Fibroblast of mammary gland (primary cell): ENCODE measurements around the gene NFKB2.
A peak's percentile ranks its signal among the peaks of the same experiment; 100 is the strongest.

Source experiments
- DNase-seq: peaks from one replicate; pipeline ENCODE4 v3.0.0-alpha.2; 2010; ENCODE audit warnings: low read depth
- H3K4me3 ChIP-seq: 2 replicates; pipeline ENCODE4 v1.5.1; 2011; ENCODE audit warnings: low read depth, mild to moderate bottlenecking, low read length, moderate library complexity; ENCODE audit not compliant: control insufficient read depth
- TF ChIP-seq, protein P1 (sequence below): conservative IDR thresholded peaks from 2 replicates; pipeline ENCODE4 v1.5.1; 2011; ENCODE audit warnings: low read depth, low read length, inconsistent platforms; ENCODE audit not compliant: control insufficient read depth, insufficient read depth

The NFKB2 gene

DNA sequence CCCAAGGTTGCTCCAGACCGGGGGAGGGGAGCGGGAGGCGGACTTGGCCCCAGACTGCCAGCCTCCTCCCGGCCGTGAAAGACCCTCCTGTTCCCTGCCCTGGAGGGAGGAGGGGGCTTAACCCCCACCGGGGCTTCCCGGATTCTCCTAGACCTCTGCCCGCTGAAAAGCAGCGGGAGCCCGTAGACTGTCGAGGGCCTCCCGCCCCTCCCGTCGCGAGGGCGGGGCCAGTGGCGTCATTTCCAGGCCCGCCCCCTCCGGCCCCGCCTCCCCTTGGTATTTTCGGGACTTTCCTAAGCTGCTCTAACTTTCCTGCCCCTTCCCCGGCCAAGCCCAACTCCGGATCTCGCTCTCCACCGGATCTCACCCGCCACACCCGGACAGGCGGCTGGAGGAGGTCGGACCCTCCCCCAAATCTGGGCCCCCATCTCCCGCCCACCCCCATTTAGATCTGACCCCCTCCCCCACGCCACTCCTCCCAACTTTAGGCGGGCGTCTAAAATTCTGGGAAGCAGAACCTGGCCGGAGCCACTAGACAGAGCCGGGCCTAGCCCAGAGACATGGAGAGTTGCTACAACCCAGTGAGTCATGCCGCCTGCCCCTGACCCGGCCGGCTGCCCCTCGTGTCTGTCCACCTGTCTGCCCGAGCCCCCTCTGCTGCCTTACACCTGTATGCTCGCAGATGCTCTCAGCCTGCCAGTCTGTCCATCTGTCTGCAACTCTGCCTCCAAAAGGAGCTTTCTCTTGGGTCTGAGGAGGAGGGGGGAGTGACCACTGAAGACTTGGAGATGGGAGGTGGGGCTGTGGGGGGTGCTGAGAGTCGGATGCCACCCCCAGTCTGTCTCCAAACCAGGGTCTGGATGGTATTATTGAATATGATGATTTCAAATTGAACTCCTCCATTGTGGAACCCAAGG lies at the start of gene NFKB2:
Gene NFKB2 (plus strand): TSS at position 306 of the 917 bp plus-strand sequence. CDS start 255 bp downstream, at position 561.
- TF ChIP-seq, protein P1, sequence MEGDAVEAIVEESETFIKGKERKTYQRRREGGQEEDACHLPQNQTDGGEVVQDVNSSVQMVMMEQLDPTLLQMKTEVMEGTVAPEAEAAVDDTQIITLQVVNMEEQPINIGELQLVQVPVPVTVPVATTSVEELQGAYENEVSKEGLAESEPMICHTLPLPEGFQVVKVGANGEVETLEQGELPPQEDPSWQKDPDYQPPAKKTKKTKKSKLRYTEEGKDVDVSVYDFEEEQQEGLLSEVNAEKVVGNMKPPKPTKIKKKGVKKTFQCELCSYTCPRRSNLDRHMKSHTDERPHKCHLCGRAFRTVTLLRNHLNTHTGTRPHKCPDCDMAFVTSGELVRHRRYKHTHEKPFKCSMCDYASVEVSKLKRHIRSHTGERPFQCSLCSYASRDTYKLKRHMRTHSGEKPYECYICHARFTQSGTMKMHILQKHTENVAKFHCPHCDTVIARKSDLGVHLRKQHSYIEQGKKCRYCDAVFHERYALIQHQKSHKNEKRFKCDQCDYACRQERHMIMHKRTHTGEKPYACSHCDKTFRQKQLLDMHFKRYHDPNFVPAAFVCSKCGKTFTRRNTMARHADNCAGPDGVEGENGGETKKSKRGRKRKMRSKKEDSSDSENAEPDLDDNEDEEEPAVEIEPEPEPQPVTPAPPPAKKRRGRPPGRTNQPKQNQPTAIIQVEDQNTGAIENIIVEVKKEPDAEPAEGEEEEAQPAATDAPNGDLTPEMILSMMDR: no peak

DNA sequence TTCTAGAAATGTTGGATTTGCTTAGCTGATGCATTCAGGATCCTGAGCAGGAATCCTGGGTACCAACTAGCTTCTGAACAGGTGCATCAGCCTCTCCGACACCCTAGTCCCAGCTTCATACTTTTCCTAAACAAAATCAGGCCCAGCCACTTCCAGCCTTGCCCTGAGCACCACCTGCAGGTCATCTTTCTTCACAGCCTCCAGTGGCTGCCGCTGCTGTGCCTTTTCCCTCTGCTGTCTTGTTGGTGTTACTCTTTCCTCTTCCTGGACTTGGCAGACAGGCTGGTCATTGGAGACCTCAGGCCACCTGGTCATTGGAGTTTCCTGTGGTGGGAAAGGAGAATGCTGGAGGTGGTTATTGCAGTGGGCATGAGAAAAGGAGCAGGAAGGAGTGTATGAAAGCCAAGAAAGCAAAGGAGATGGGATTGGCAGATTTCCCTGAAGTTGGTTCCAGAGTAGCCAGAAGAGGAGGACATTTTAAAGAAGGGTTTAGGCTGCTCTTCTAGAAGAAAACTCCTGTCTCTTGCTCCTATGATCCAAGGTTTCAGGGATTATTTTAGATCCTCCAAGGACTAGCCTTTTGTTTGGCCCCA lies 48.2 kb upstream of the NFKB2 start:
- DNase-seq: peak; percentile 53
- no peak overlapping the region for H3K4me3 ChIP-seq
- TF ChIP-seq, protein P1: peak; percentile 61

More for the DNA sequence above, at the start of gene NFKB2:
- H3K4me3 ChIP-seq: peak within 1 kb of the TSS; percentile 74
- DNase-seq: peak; percentile 76

DNA sequence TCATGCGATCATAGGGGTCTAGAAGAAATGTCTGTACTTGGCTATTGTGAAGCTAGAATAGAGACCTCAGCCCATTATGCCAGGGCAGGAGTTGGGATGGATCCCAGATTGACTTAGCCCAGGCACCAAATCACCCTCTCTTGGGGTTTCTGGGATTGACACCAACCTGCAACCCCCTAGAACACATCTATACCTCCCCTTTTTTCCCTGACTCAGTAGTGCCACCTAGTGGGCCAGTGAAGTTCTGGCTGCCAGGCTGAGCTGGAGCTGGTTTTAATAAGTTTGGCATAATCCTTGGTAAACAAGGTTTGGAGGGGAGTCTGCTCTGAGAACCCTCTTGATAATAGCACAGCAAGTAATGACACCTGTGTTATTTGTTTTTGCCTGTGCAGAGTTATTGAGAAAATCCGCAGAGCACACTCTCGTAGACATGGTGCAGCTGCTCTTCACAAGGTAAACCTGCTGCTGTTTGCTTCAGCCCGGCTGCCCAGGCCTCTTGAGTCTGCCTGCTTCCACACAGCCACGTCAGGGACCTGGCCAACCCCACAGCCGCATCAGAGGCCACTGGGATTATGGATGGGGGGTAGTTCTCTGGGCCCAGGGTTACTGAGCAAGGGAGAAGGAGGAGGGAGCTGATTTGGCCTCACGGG lies 43.3 kb upstream of the NFKB2 start:
- peak; percentile 65 for DNase-seq
- no peak overlapping the region for H3K4me3 ChIP-seq

DNA sequence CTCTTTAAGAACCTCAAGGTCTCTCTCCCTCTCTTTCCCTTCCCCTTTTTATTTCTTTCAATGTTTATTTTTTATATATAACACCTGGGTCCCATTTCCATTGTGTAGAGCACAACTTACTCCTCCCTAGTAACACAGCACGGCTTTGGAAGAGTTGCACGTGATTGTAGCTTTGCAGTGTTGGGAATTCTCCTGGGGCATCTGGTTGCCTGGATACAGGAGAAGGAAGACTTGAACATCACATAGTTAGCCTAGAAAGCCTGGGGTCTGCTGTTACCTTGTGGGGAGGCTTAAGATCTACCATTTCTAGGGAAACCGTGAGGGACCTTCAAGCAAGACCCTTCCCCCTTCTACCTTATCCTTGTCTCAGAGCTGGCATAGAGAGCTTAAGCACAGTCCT lies 41.1 kb upstream of the NFKB2 start:
- no peak overlapping the region for H3K4me3 ChIP-seq
- TF ChIP-seq, protein P1: no peak
- no peak for DNase-seq

More for the DNA sequence above, 43.3 kb upstream of the NFKB2 start:
- TF ChIP-seq, protein P1: peak; percentile 95

DNA sequence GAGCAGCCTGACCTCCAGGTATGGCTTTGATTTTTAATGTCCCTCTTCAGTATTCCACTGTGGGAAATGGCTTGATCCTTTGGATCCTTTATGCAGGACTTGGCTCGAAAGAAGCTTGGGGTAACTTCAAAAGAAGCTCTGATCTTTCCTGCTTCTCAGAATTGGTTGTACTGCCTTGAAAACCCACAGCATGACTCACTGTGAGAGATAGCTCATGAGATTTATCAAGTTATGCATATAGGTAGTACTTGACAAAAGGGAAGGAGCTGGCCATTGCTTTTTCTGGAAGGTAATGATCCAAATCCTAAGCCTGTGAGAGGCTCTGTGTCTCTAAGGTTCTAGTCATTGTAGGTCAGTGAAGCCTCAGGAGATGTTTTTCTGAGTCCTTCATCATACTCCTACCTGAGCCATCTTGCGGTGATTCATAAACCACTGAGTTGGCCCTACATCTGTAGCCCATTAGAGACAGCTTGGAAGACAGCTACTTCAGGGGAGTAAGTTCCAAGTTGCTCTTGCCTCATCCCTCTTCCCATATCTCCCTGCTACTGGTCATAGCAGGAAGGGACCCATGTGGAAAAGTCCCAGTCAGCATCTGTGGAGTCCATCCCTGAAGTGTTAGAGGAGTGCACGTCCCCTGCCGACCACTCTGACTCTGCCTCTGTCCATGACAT lies 36.7 kb upstream of the NFKB2 start:
- peak; percentile 89 for DNase-seq
- TF ChIP-seq, protein P1: no peak
- no peak overlapping the region for H3K4me3 ChIP-seq

DNA sequence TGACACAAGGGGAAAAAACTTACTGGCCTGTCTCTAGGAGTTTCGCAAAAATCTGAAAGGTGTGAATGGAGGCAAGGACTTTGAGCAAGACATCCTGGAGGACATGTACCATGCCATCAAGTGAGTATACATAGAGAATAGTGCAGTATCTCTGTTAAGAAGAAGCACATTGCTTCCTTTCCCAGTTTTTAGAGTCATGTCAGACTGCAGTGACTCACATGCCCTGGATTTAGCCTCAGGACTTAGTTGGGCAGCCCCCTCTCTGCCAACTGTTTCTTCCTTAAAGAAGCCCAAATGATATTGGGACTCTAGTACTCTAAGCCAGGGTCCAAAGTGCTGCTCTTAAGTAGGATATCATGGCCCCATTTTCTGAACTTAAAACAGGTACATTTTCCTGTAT lies 28.1 kb upstream of the NFKB2 start:
- no peak for DNase-seq
- TF ChIP-seq, protein P1: no peak
- no peak overlapping the region for H3K4me3 ChIP-seq
